Fibroblast of lung (primary cell): ENCODE measurements around the gene MRC1. TPM values are rescaled to one million over a fixed set of nuclear protein-coding genes. Genes with fewer than 3 reads are reported as not detected.
A peak's percentile ranks its signal among the peaks of the same experiment; 100 is the strongest.

Experiments used
- DNase-seq, 2 donors: peaks; one replicate each; pipeline versions ENCODE4 v3.0.0 to v3.0.0-alpha.2; 2010; ENCODE audit warnings: low read depth in 2 of 2
- H2AFZ ChIP-seq: 2 replicates; pipeline ENCODE4 v1.5.1; 2012; ENCODE audit warnings: low read length, control low read depth, inconsistent platforms
- H3K27ac ChIP-seq: 2 replicates; pipeline ENCODE4 v1.5.1; 2011; ENCODE audit warnings: low read length, control low read depth; ENCODE audit not compliant: insufficient read depth
- H3K27me3 ChIP-seq: 2 replicates; pipeline ENCODE4 v1.5.1; 2011; ENCODE audit warnings: mild to moderate bottlenecking, low read length; ENCODE audit not compliant: control insufficient read depth, insufficient read depth
- H3K36me3 ChIP-seq: 2 replicates; pipeline ENCODE4 v1.5.1; 2011; ENCODE audit warnings: low read length; ENCODE audit not compliant: control insufficient read depth, insufficient read depth
- H3K4me1 ChIP-seq: 2 replicates; pipeline ENCODE4 v1.5.1; 2011; ENCODE audit warnings: low read length; ENCODE audit not compliant: control insufficient read depth, insufficient read depth; ENCODE audit errors: extremely low read depth
- H3K4me2 ChIP-seq: 2 replicates; pipeline ENCODE4 v1.5.1; 2011; ENCODE audit warnings: low read length, control low read depth; ENCODE audit not compliant: insufficient read depth; ENCODE audit errors: extremely low read depth
- H3K4me3 ChIP-seq, 4 experiments: fragments of 200-600 bp in 1 of 4; sonication (generic) in 1 of 4; replicated peaks in 1 of 4; 2 replicates each; pipeline ENCODE4 v1.5.1; 2011 to 2016; ENCODE audit warnings: low read length in 4 of 4, low read depth in 3 of 4, mild to moderate bottlenecking in 3 of 4, control low read depth in 2 of 4, inconsistent platforms in 1 of 4, mixed read lengths in 1 of 4; ENCODE audit not compliant: insufficient read depth in 1 of 4; ENCODE audit errors: control extremely low read depth in 1 of 4
- H3K79me2 ChIP-seq: 2 replicates; pipeline ENCODE4 v1.5.1; 2012; ENCODE audit warnings: mild to moderate bottlenecking, low read length, inconsistent platforms; ENCODE audit not compliant: control insufficient read depth, insufficient read depth
- H3K9ac ChIP-seq: 2 replicates; pipeline ENCODE4 v1.5.1; 2011; ENCODE audit warnings: mild to moderate bottlenecking, low read length, control low read depth; ENCODE audit not compliant: insufficient read depth
- H3K9me3 ChIP-seq: 2 replicates; pipeline ENCODE4 v1.5.1; 2012; ENCODE audit warnings: low read depth, low read length; ENCODE audit not compliant: control insufficient read depth, insufficient read depth
- H4K20me1 ChIP-seq: 2 replicates; pipeline ENCODE4 v1.5.1; 2011; ENCODE audit warnings: low read length; ENCODE audit not compliant: control insufficient read depth, insufficient read depth; ENCODE audit errors: extremely low read depth
- CTCF ChIP-seq, 2 donors: IDR thresholded peaks in 1 of 2; conservative IDR thresholded peaks in 1 of 2; 1 replicate in 1 of 2; 2 replicates in 1 of 2; pipeline ENCODE4 v1.5.1; 2011 to 2012; ENCODE audit warnings: low read length in 2 of 2, control low read depth in 1 of 2, inconsistent platforms in 1 of 2, low read depth in 1 of 2, mild to moderate bottlenecking in 1 of 2
- EZH2 ChIP-seq: IDR thresholded peaks from 2 replicates; pipeline ENCODE4 v1.5.1; 2012; ENCODE audit warnings: low read length, control low read depth, mild to moderate bottlenecking; ENCODE audit errors: missing control alignments
- polyA plus RNA-seq, 2 donors: library from polyadenylated mRNA; depleted of rRNA in 1 of 2; stranded (reverse) in 1 of 2; unstranded in 1 of 2; fragments of >200 nt; gene quantifications; 2 replicates each; pipeline ENCODE4 v1.2.1, GENCODE V29; 2011 to 2012; ENCODE audit warnings: missing spikeins in 1 of 2
- total RNA-seq: library from RNA; depleted of rRNA; stranded (reverse); fragments of >200 nt; gene quantifications from 2 replicates; pipeline ENCODE4 v1.2.1, GENCODE V29; 2014

Gene MRC1
- total and polyA plus RNA-seq, 2 donors (not counting 1 experiment from before 2014, with no cell fraction given) = 0.01 TPM; not detected in 1

GRCh38 chr10:17882557-17882956 lies 73.4 kb downstream of the MRC1 start:
- H3K79me2 ChIP-seq = no peaks in the 10 kb centered on the region
- TF ChIP-seq CTCF (conservative IDR thresholded peaks at IDR 0.05 in 1 of 2, IDR thresholded peaks at IDR 0.05 in 1 of 2; ENCODE audit: low read depth in 1 of 2, low read length in 2 of 2) (no peak), EZH2 (no peak)
- H3K27ac ChIP-seq = no peak overlapping the region
- no peak overlapping the region for H2AFZ ChIP-seq
- H3K9ac ChIP-seq = no peak overlapping the region
- H3K4me1 ChIP-seq = no peaks in the 10 kb centered on the region
- H3K4me2 ChIP-seq = no peak overlapping the region
- H3K9me3 ChIP-seq = no peaks in the 10 kb centered on the region
- no peaks in the 10 kb centered on the region for H3K36me3 ChIP-seq
- no peak overlapping the region for H3K4me3 ChIP-seq
- no peaks in the 10 kb centered on the region for H3K27me3 ChIP-seq
- H4K20me1 ChIP-seq = no peaks in the 10 kb centered on the region
- DNase-seq = peak; percentile 23 to 89

GRCh38 chr10:17883621-17884020 lies 74.5 kb downstream of the MRC1 start:
- Histone ChIP-seq H3K4me3 (no peak overlapping the region), H3K27ac (no peak overlapping the region), H3K9ac (no peak overlapping the region), H3K36me3 (no peaks in the 10 kb centered on the region), H3K79me2 (no peaks in the 10 kb centered on the region), H3K27me3 (no peaks in the 10 kb centered on the region), H4K20me1 (no peaks in the 10 kb centered on the region), H3K4me2 (no peak overlapping the region), H3K4me1 (no peaks in the 10 kb centered on the region), H3K9me3 (no peaks in the 10 kb centered on the region), H2AFZ (no peak overlapping the region)
- peak in 1 of 2 donors; percentile 1 for DNase-seq
- TF ChIP-seq EZH2 (no peak), CTCF (conservative IDR thresholded peaks at IDR 0.05 in 1 of 2, IDR thresholded peaks at IDR 0.05 in 1 of 2; ENCODE audit: low read depth in 1 of 2, low read length in 2 of 2) (no peak)

- DNase-seq = no peak
- H3K9me3 ChIP-seq = no peaks in the 10 kb centered on the region
- no peaks in the 10 kb centered on the region for H3K79me2 ChIP-seq
- no peaks in the 10 kb centered on the region for H4K20me1 ChIP-seq
- no peak overlapping the region for H3K9ac ChIP-seq
- H3K27ac ChIP-seq = no peak overlapping the region
- TF ChIP-seq CTCF (conservative IDR thresholded peaks at IDR 0.05 in 1 of 2, IDR thresholded peaks at IDR 0.05 in 1 of 2; ENCODE audit: low read depth in 1 of 2, low read length in 2 of 2) (no peak), EZH2 (no peak)
- H3K36me3 ChIP-seq = no peaks in the 10 kb centered on the region
- H3K4me1 ChIP-seq = no peaks in the 10 kb centered on the region
- H3K27me3 ChIP-seq = no peaks in the 10 kb centered on the region
- H2AFZ ChIP-seq = no peak overlapping the region
- H3K4me3 ChIP-seq = no peak overlapping the region
- no peak overlapping the region for H3K4me2 ChIP-seq
Observed at GRCh38 chr10:17888189-17888588, 79.0 kb downstream of the MRC1 start.
